ENCODE results near the gene SLC7A6.
A peak's percentile ranks its signal among the peaks of the same experiment; 100 is the strongest.

Gene SLC7A6

GRCh38 chr16:68263559-68264127, 683 bp upstream of the SLC7A6 start:
- H3K4me3 ChIP-seq (replicated peaks; ENCODE audit: low read depth, low read length): peak overlapping the region; percentile 92
- TF ChIP-seq, protein P1, sequence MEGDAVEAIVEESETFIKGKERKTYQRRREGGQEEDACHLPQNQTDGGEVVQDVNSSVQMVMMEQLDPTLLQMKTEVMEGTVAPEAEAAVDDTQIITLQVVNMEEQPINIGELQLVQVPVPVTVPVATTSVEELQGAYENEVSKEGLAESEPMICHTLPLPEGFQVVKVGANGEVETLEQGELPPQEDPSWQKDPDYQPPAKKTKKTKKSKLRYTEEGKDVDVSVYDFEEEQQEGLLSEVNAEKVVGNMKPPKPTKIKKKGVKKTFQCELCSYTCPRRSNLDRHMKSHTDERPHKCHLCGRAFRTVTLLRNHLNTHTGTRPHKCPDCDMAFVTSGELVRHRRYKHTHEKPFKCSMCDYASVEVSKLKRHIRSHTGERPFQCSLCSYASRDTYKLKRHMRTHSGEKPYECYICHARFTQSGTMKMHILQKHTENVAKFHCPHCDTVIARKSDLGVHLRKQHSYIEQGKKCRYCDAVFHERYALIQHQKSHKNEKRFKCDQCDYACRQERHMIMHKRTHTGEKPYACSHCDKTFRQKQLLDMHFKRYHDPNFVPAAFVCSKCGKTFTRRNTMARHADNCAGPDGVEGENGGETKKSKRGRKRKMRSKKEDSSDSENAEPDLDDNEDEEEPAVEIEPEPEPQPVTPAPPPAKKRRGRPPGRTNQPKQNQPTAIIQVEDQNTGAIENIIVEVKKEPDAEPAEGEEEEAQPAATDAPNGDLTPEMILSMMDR (IDR thresholded peaks at IDR 0.05; ENCODE audit: low read depth, low read length, missing control alignments): no peak
- DNase-seq (ENCODE audit: extremely low read depth, low read depth): no peak

- TF ChIP-seq, protein P1 (IDR thresholded peaks at IDR 0.05; ENCODE audit: low read depth, low read length, missing control alignments): no peak
- no peak for DNase-seq (ENCODE audit: extremely low read depth, low read depth)
- H3K4me3 ChIP-seq (replicated peaks; ENCODE audit: low read depth, low read length): peak overlapping the region; percentile 92
Measured at GRCh38 chr16:68265078-68265920, 973 bp downstream of the SLC7A6 start.

DNA sequence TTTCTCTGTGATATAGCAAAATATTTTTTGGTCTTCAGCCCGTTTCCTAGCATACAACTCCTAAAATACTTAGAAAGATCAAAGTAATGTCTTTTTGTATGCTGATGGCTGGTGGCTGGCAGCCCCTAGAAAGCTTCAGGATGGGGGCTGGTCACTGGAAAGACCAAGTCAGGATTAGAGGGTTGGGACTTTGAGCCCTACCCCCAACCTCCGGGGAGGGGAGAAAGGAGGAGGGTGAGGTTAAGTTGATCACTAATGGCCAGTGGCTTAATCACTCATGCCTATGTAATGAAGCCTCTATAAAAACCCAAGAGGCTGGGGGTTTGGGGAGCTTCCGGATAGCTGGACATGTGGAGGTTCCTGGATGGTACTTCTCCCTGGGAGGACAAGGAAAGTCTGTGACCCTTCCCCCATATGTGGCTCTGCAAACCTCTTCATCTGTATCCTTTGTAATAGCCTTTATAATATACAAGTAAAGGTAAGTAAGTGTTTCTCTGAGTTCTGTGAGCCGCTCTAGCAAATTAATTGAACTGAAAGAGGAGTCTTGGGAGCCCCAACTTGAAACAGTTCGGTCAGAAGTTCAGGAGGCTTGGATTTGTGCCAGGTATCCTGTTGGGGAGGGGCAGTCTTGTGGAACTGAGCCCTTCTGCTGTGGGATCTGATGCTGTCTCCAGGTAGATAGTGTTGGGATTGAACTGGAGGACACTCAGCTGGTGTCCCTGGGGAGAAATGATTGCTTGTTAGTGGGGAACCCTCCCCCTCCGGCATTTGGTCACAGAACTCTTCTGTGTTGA, 3.5 kb downstream of the SLC7A6 start:
- H3K4me3 ChIP-seq (replicated peaks; ENCODE audit: low read depth, low read length): no peak overlapping the region
- TF ChIP-seq, protein P1 (IDR thresholded peaks at IDR 0.05; ENCODE audit: low read depth, low read length, missing control alignments): no peak
- no peak for DNase-seq (ENCODE audit: extremely low read depth, low read depth)

DNA sequence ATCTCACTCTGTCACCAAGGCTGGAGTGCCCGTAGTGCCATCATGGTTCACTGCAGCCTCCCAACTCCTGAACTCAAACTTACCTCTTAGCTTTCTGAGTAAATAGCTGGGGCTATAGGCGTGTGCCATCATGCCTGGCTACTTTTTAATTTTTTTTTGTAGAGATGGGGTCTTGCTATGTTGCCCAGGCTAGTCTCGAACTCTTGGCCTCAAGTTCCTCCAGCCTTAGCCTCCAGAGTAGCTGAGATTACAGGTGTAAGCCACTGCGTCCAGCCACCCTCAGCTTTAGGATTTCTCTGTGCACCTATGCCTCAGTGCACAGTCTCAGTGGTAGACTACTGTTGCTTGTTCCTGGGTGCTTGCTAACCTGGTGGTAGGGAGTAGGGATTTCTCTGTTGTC, 5.5 kb downstream of the SLC7A6 start:
- TF ChIP-seq, protein P1 (IDR thresholded peaks at IDR 0.05; ENCODE audit: low read depth, low read length, missing control alignments): no peak
- H3K4me3 ChIP-seq (replicated peaks; ENCODE audit: low read depth, low read length): no peak overlapping the region
- DNase-seq (ENCODE audit: extremely low read depth, low read depth): no peak

- TF ChIP-seq, protein P1 (IDR thresholded peaks at IDR 0.05; ENCODE audit: low read depth, low read length, missing control alignments): no peak
- H3K4me3 ChIP-seq (replicated peaks; ENCODE audit: low read depth, low read length): no peak overlapping the region
Measured at GRCh38 chr16:68270353-68270752, 6.0 kb downstream of the SLC7A6 start.

GRCh38 chr16:68272507-68273209, 8.3 kb downstream of the SLC7A6 start:
- TF ChIP-seq, protein P1 (IDR thresholded peaks at IDR 0.05; ENCODE audit: low read depth, low read length, missing control alignments): no peak
- H3K4me3 ChIP-seq (replicated peaks; ENCODE audit: low read depth, low read length): no peak overlapping the region
- DNase-seq (ENCODE audit: extremely low read depth, low read depth): no peak

More at GRCh38 chr16:68270353-68270752, 6.0 kb downstream of the SLC7A6 start:
- DNase-seq (ENCODE audit: extremely low read depth, low read depth): no peak
